HCT116 (cell line): ENCODE measurements around the gene RAB26.

Experiments
- ATF3 ChIP-seq: IDR thresholded peaks from 2 replicates; pipeline ENCODE4 v1.6.1; 2012
- CTCF ChIP-seq, 3 experiments: fragments of 200-600 bp in 1 of 3; sonication (generic) in 1 of 3; IDR thresholded peaks in 2 of 3; conservative IDR thresholded peaks in 1 of 3; 2 replicates each; pipeline ENCODE4 v1.5.1; 2012 to 2017; ENCODE audit warnings: low read depth in 2 of 3, low read length in 2 of 3, antibody characterized with exemption in 1 of 3, borderline replicate concordance in 1 of 3, control low read depth in 1 of 3, mild to moderate bottlenecking in 1 of 3, mixed read lengths in 1 of 3, mixed run types in 1 of 3, moderate library complexity in 1 of 3; ENCODE audit not compliant: insufficient read depth in 1 of 3
- FOSL1 ChIP-seq: IDR thresholded peaks from 2 replicates; pipeline ENCODE4 v1.6.1; 2012; ENCODE audit warnings: low read depth
- POLR2A ChIP-seq: IDR thresholded peaks from 2 replicates; pipeline ENCODE4 v1.7.0; 2011; ENCODE audit warnings: borderline replicate concordance; ENCODE audit not compliant: insufficient read depth, insufficient read length; ENCODE audit errors: extremely low read depth
- POLR2AphosphoS5 ChIP-seq: IDR thresholded peaks from 2 replicates; pipeline ENCODE4 v1.6.1; 2011; ENCODE audit warnings: mild to moderate bottlenecking, low read depth, low read length, moderate library complexity
- YY1 ChIP-seq: IDR thresholded peaks from 2 replicates; pipeline ENCODE4 v1.6.1; 2011; ENCODE audit warnings: low read length, low read depth, moderate library complexity, mild to moderate bottlenecking; ENCODE audit not compliant: insufficient replicate concordance; ENCODE audit errors: extremely low read depth

- TF ChIP-seq CTCF (IDR thresholded peaks at IDR 0.05 in 2 of 3, conservative IDR thresholded peaks at IDR 0.05 in 1 of 3; ENCODE audit: borderline replicate concordance in 1 of 3, insufficient read depth in 1 of 3, low read depth in 2 of 3, low read length in 2 of 3) (no peak), POLR2AphosphoS5 (no peak), FOSL1 (no peak), POLR2A (no peak), ATF3 (no peak), YY1 (no peak)
Measured at GRCh38 chr16:2173916-2174315, 25.5 kb downstream of the RAB26 start.
